ENCODE measurements around the gene ZNF692. TPM values are rescaled to one million over a fixed set of nuclear protein-coding genes. Genes with fewer than 3 reads are reported as not detected.
"Not testable (repeated sequence)": the region's sequence is repeated elsewhere in the genome, so short reads cannot be mapped to it uniquely, and the experiment has no call there.

Gene ZNF692
- total RNA-seq, 4 donors from 2014 or later = 35.7 to 67.9 (median 40.7) TPM

- H3K27me3 ChIP-seq = no peaks in the 10 kb centered on the region
- H3K4me1 ChIP-seq = peaks cover 4 to 6% (median 5%) of the 10 kb centered on the region in 3 donors
- TF ChIP-seq, protein P1, sequence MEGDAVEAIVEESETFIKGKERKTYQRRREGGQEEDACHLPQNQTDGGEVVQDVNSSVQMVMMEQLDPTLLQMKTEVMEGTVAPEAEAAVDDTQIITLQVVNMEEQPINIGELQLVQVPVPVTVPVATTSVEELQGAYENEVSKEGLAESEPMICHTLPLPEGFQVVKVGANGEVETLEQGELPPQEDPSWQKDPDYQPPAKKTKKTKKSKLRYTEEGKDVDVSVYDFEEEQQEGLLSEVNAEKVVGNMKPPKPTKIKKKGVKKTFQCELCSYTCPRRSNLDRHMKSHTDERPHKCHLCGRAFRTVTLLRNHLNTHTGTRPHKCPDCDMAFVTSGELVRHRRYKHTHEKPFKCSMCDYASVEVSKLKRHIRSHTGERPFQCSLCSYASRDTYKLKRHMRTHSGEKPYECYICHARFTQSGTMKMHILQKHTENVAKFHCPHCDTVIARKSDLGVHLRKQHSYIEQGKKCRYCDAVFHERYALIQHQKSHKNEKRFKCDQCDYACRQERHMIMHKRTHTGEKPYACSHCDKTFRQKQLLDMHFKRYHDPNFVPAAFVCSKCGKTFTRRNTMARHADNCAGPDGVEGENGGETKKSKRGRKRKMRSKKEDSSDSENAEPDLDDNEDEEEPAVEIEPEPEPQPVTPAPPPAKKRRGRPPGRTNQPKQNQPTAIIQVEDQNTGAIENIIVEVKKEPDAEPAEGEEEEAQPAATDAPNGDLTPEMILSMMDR (IDR thresholded peaks at IDR 0.05) = no peak
- no peak for TF ChIP-seq POLR2A (IDR thresholded peaks at IDR 0.05)
- no peaks in the 10 kb centered on the region for H3K9me3 ChIP-seq
- WGBS, 2 donors = 81 to 89% methylated on average over 1 of the region's 1 CpG
- H3K36me3 ChIP-seq = no peaks in the 10 kb centered on the region
- intact Hi-C loops (cut with DNase I) = no loop called here
- H3K4me3 ChIP-seq = no peak overlapping the region
- H3K27ac ChIP-seq = no peak overlapping the region
- DNase-seq = no peak
Measured at GRCh38 chr1:248831842-248832241, 27.0 kb downstream of the ZNF692 start.

GRCh38 chr1:248830718-248831017 lies 28.2 kb downstream of the ZNF692 start:
- DNase-seq; H3K9me3 ChIP-seq; H3K4me3 ChIP-seq; intact Hi-C loops (cut with DNase I); H3K27me3 ChIP-seq; H3K27ac ChIP-seq; H3K36me3 ChIP-seq; H3K4me1 ChIP-seq: not testable (repeated sequence)
- WGBS, 2 donors = 64 to 71% methylated on average over 3 of the region's 3 CpGs

- no peak overlapping the region for H3K4me3 ChIP-seq
- no peaks in the 10 kb centered on the region for H3K9me3 ChIP-seq
- intact Hi-C loops (cut with DNase I) = no loop called here
- no peaks in the 10 kb centered on the region for H3K27me3 ChIP-seq
- DNase-seq = no peak
- peaks cover 0 to 10% (median 0%) of the 10 kb centered on the region in 3 donors for H3K36me3 ChIP-seq
- WGBS, 2 donors = 39 to 46% methylated on average over 3 of the region's 3 CpGs
- peaks cover 17 to 24% (median 23%) of the 10 kb centered on the region in 3 donors for H3K4me1 ChIP-seq
- TF ChIP-seq, protein P1 (IDR thresholded peaks at IDR 0.05) = no peak
- no peak for TF ChIP-seq POLR2A (IDR thresholded peaks at IDR 0.05)
- no peak overlapping the region for H3K27ac ChIP-seq
Measured at GRCh38 chr1:248828845-248829244, 30.0 kb downstream of the ZNF692 start.

DNA sequence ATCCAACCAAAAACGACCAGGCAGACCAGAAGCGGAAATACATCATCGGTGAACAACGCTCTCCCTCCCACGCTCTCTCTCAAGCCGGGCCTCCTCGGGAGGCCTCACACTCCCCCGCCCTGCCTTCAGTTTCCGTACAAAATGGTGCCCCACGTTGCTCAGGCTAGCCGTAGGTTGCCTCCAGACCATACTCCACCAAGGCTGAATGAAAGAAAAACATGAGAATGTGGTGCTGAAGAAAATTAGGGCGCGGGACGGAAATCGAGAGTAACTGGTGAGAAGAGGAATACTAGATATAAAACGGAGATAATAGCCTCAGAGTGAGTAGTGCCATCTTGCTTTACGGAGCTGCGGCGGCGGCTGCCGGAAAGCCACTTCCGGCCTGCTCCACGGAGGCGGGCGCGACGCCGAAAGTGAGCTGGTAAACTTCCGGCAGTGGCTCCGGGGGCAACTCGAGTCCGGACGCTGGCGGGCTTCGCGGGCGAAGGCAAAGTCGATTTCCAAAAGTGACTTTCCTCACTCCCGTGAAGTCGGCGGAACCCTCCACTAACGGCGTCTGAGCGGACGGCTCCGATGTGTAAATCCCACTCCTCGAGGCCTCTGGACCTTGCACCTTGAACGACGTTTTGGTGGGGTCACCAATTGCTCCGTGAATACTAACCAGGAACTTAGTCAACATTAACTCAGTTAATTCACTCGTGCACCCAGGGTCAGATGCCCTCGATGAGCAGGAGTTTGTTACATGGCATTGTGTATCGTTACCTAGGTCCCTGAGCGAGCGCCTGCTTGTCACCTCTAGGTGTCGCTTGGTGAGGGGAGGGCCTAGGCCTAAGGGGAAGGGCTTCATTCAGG lies 32.8 kb downstream of the ZNF692 start, which contains the start of gene SH3BP5L:
Gene SH3BP5L, minus strand, starts transcription at position 7 of the 852 bp plus-strand sequence. CDS start 980 bp downstream, outside the sequence.
- DNase-seq = peak; percentile 82
- intact Hi-C loops (cut with DNase I) = no loop called here
- 0 to 1% methylated on average over 24 to 46 of the region's 56 CpGs for WGBS, 2 donors
- no peaks in the 10 kb centered on the region for H3K27me3 ChIP-seq
- H3K36me3 ChIP-seq = peaks cover 0 to 37% (median 0%) of the 10 kb centered on the region in 3 donors
- TF ChIP-seq POLR2A (IDR thresholded peaks at IDR 0.05) = peak in 2 of 4 donors; percentile 76 to 83
- TF ChIP-seq, protein P1 (IDR thresholded peaks at IDR 0.05) = peak in 5 of 6 experiments; percentile 52 to 64 (median 56)
- peaks cover 34 to 51% (median 44%) of the 10 kb centered on the region in 3 donors for H3K4me1 ChIP-seq
- H3K9me3 ChIP-seq = no peaks in the 10 kb centered on the region
- peak within 1 kb of the TSS; percentile 93 to 99 (median 97) for H3K27ac ChIP-seq
- peak within 1 kb of the TSS; percentile 78 to 96 (median 84) for H3K4me3 ChIP-seq

GRCh38 chr1:248825573-248825908 lies 33.3 kb downstream of the ZNF692 start:
- no peaks in the 10 kb centered on the region for H3K9me3 ChIP-seq
- peak overlapping the region; percentile 93 to 99 (median 97) for H3K27ac ChIP-seq
- TF ChIP-seq, protein P1 (IDR thresholded peaks at IDR 0.05) = no peak
- TF ChIP-seq POLR2A (IDR thresholded peaks at IDR 0.05) = peak in 1 of 4 donors; percentile 29
- H3K4me1 ChIP-seq = peaks cover 34 to 57% (median 46%) of the 10 kb centered on the region in 3 donors
- DNase-seq = no peak
- H3K36me3 ChIP-seq = peaks cover 2 to 43% (median 3%) of the 10 kb centered on the region in 3 donors
- H3K27me3 ChIP-seq = no peaks in the 10 kb centered on the region
- peak overlapping the region; percentile 78 to 96 (median 84) for H3K4me3 ChIP-seq
- intact Hi-C loops (cut with DNase I) = no loop called here
- 0 to 2% methylated on average over 15 to 18 of the region's 18 CpGs for WGBS, 2 donors

Data from esophagus squamous epithelium (tissue), 5 donors.